GF-D8 (cell line): Measurements from ENCODE around the gene SF3B3.

Source experiments
- DNase-seq: peaks from one replicate; lab custom pipeline; 2025; lab: John Stamatoyannopoulos, UW

The SF3B3 gene

DNA sequence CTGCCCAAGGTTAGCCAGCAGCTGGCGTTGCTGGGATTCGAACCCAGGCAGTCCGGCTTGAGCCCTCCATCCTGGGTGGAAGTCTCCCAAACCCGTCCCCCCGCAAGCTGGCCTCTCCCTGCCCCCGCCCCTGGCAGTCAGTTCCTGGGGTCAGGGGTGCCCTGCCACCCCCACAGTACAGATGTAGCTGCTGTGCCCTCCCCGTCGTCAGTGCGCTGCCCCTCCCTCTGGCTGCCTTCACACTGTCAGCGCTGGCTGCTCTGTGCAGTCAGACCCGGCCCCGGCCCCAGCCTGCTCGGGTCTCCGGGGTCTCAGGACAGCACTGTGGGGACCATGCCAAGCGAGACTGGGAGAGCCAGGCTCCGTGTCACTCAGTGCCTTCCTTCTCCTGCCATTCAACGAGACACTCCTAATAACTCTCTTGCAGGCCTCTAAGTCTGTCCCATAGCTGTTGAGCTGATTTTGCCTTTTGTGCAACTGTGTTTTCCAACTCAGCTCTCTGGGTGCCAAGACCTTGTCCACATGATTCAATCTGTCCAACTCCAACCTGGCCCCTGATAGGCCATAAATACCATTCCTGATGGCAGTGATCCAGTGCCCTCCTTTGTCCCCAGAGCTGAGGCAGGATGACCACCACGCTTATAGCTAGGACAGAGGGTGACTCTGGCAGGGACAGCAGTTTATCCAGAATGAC is 67.3 kb downstream of the SF3B3 start:
- DNase-seq = no peak

GRCh38 chr16:70591615-70592014 is 68.0 kb downstream of the SF3B3 start:
- no peak for DNase-seq

DNA sequence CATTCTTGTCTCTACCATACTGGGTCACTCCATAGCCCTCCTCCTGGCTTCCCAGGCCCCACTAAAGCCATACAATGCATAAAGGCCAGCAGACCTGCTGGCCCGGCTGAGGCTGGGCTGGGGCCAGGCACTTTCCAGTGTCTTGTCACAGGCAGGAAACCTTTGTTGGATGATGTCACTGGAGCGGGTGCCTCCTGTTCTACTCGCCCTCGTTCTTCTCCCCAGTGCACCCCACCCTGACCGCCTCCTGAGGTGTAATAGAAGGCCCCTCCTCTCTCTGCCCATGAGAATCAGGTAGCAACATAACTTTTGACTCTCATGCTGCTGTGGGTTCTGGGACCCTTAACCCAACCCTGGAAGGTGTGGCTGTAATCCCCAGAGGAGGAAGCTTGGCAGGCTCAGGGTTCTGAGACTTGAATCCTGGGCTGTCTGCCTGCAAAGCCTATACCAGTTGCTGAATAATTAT is 68.5 kb downstream of the SF3B3 start:
- DNase-seq = no peak

DNA sequence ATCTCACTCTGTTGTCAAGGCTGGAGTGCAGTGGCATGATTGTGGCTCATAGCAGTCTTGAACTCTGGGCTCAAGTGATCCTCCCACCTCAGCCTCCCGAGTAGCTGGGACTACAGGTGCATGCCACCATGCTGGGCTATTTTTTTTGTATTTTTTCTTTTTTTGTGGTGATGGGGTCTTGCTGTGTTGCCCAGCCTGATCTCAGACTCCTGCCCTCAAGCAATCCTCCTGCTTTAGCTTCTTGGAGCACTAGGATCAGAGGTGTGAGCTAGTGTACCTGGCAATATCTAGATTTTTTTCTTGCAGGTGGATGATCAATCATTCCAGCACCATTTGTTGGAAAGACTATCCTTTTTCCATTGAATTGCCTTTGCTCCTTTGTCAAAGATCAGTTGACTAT is 69.9 kb downstream of the SF3B3 start:
- DNase-seq = no peak

GRCh38 chr16:70594569-70594968 is 71.0 kb downstream of the SF3B3 start:
- DNase-seq = no peak

DNA sequence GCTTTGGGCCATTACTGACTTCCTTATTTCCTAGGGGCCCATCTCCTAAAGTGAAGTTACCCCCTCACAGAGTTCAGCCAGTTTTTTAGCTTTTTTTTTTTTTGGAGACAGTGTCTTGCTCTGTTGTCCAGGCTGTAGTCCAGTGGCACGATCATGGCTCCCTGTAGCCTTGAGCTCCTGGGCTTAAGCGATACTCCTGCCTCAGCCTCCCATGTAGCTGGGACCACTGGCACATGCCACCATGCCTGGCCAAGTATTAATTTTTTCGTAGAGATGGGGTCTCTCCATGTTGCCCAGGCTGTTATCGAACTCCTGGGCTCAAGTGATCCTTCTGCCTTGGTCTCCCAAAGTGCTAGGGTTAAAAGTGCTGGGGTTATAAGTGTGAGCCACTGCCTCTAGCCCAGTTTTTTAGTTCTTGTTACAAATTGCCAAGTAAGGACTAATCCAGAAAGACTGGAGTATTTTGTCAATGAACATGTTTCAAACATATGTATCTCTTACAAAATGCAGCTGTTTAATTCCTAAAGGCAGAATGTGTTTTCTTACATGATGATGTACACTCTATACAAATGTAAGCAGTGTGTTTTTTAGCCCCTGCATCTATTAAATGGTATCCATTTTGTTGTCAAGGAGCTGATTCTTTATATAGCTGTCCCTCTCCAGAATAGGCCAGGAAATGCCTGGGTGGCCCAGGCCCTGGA is 73.7 kb downstream of the SF3B3 start:
- no peak for DNase-seq

GRCh38 chr16:70598937-70599503 is 75.4 kb downstream of the SF3B3 start:
- DNase-seq = no peak

DNA sequence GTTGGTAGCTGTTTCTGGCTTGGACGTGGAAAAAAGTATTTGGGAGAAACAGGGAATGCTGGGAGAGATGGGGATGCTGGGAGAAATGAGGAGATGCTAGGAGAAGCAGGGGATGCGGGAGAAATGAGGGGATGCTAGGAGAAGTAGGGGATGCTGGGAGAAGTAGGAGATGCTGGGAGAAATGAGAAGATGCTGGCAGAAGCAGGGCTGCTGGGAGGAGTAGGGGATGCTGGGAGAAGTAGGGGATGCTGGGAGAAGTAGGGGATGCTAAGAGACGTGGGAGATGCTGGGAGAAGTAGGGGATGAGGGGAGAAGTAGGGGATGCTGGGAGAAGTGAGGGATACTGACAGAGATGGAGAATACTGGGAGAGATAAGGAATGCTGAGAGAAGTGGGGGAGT is 77.1 kb downstream of the SF3B3 start:
- DNase-seq = no peak

GRCh38 chr16:70601576-70602575 is 78.3 kb downstream of the SF3B3 start:
- DNase-seq = no peak

DNA sequence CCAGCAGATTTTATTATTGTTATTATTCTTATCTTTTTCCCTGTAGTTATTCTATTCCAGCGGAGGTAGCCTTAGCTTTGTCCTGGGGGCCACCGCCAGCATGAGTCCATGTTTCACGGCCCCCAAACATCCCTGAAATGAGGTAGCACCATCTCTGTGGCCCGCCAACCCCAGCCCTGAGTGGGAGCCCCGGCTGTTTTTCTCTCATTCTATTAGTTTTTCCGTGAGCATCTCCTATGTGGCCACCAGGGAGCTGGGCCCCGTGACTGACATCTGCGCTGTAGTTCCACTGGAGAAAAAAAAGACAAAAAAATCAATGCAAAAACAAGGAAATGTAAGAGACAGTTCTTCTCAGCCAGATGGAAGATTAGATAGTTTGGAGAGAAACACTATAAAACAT is 79.2 kb downstream of the SF3B3 start:
- no peak for DNase-seq

- DNase-seq = no peak
Observed at GRCh38 chr16:70604407-70605282, 81.0 kb downstream of the SF3B3 start.

- no peak for DNase-seq
Observed at GRCh38 chr16:70605283-70605657, 81.7 kb downstream of the SF3B3 start.

DNA sequence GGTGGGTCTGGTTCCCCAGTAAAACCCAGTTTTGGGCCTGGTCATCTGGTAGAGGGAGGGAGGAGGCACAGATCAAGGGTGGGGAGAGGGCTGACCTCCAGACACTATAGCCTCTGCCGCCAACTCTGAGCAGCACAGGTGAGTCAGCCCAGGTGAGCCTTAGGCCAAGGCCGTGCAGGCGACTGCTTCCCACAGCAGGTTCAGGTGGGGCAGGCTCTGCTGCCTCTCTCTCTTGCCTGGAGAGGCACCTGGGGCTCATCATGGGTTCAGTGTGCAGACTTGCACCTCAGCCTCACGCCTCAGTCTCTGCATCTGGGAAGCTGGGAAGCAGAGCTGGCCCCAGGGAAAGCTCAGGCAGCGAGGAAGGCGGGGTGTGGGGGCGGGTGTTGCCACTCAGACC is 84.9 kb downstream of the SF3B3 start:
- DNase-seq = no peak

DNA sequence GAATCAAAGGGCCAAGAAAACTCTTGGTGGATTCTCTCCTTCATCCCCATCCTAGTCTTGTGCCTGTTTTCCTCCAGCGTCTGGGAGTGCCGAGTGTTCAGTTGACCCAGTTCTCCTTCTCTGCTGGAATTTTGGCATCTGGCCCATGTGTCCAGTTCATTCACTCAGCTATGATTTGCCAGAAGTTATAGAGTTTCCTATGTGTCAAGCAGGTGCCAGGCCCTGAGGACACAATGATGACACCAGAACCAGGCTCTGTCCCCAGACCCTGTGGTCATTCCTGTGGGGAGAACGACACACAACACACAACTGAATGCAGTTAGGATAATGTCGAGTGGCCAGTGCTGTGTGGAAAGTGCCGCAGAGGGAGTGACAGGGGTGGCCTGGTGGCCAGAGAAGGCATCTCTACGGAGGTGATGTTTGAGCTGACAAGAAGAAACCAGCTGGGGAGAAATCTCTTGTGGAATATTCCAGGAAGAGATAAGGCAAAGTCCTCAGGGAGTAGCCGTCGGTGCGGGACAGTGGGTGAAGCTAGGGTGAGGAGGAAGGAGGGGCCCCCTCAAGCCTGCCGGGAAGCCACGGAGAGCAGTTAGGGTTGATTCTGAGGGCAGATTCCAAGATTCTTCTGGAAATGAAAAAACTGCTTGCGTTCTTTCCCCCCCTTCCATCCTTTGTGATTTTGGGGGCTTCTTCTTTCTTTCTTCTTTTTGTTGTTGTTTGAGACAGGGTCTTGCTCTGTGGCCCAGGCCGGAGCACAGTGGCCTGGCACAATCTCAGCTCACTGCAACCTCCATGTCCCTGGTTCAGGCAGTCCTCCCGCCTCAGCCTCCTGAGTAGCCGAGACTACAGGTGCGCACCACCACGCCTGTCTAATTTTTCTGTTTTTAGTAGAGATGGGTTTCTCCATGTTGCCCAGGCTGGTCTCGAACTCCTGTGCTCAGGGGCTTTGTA is 86.9 kb downstream of the SF3B3 start:
- no peak for DNase-seq

GRCh38 chr16:70611224-70611598 is 87.6 kb downstream of the SF3B3 start:
- no peak for DNase-seq

DNA sequence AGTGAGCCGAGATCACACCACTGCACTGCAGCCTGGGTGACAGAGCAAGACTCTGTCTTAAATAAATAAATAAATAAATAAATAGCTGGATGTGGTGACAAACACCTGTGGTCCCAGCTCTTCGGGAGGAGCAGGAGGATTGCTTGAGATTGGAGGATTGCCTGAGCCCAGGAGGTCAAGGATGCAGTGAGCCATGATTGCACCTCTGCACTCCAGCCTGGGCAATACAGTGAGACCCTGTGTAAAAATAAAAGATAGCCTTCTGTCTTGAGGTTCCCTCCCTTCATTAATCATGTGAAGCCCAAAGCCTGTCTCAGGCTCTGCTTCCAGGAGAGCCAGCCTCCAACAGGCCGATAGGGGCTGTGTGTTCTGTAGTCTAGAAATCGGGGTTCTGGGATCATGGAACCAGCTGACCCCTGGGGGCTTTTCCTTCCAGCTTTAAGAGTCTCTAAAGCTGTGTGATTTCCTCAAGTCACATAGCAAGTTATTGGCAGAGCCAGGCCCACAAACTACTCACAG is 88.2 kb downstream of the SF3B3 start:
- no peak for DNase-seq

GRCh38 chr16:70612931-70613330 is 89.3 kb downstream of the SF3B3 start:
- no peak for DNase-seq

DNA sequence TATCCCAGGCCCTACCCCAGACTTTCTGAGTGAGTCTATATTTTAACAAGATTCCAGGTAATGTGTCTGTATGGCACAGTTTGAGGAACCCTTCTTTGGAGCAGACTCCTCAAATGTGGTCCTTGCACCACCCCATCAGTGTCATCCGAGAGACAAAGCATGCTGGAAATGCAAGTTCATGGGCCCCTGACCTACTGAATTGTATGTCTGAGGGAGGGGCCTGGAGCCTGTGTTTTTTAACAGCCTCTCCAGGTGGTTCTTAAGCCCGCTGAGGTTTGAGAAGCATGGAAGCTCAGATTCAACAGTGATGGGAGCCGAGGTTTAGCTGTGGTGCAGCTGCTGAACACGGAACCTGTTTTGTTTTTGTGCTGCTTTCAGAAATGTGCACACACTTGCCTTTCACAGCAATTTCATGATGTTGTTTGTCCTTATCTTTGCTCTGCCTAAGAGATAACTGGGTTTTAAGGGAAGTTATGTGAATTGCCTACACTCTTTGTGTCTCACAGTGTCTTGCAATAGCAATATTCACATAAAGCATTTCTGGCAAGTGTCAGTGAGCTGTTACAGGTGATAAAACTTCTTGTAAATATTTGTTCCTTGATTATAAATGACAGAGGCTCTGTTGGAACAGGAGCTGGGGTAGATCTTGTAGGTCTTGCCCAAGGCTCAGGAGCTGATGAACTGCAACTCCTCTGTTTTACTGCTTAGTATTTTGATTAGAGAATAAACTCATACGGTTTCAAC is 90.8 kb downstream of the SF3B3 start:
- DNase-seq = no peak

DNA sequence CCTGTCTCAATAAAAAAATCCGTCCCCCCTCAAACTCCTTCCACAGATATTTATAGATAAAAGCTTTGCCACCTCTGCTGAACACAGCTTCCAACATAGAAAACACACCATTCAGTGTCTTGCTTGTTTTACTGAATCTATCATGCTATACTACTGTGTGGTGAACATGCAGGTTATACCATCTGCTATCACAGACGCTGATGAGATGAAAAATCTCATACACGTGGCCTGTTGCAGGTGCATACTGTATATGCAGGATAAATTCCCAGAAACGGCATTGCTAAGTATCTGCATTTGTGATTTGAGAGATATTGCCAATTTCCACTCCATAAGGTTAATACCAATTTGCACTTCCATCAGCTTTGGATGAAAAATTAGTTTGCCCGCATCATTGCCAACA is 92.3 kb downstream of the SF3B3 start:
- DNase-seq = no peak
